NT2/D1 (cell line): ENCODE results near the gene HNMT.

Experiments
- DNase-seq: peaks from one replicate; pipeline ENCODE4 v3.0.0-alpha.2; 2011; ENCODE audit warnings: low read depth, low spot score
- H3K27me3 ChIP-seq: 2 replicates; pipeline ENCODE4 v1.6.0; 2011; ENCODE audit warnings: mild to moderate bottlenecking; ENCODE audit not compliant: insufficient read length, insufficient read depth
- H3K36me3 ChIP-seq: 2 replicates; pipeline ENCODE4 v1.6.1; 2011; ENCODE audit warnings: mild to moderate bottlenecking, low read length, mixed read lengths; ENCODE audit not compliant: insufficient read depth, insufficient read length
- H3K4me1 ChIP-seq: 2 replicates; pipeline ENCODE4 v1.5.1; 2011; ENCODE audit not compliant: insufficient read depth, insufficient read length
- H3K4me3 ChIP-seq: 2 replicates; pipeline ENCODE4 v1.5.1; 2011; ENCODE audit warnings: low read depth; ENCODE audit not compliant: insufficient read length
- H3K9ac ChIP-seq: 2 replicates; pipeline ENCODE4 v1.6.0; 2011; ENCODE audit warnings: low read depth; ENCODE audit not compliant: insufficient read length
- H3K9me3 ChIP-seq: 2 replicates; pipeline ENCODE4 v1.5.1; 2011; ENCODE audit warnings: mild to moderate bottlenecking, low read length; ENCODE audit not compliant: insufficient read depth
- SUZ12 ChIP-seq: IDR thresholded peaks from 2 replicates; pipeline ENCODE4 v1.6.1; 2011; ENCODE audit not compliant: insufficient read length, insufficient read depth; ENCODE audit errors: extremely low read depth
- YY1 ChIP-seq: IDR thresholded peaks from 2 replicates; pipeline ENCODE4 v1.6.1; 2011; ENCODE audit not compliant: insufficient read length, insufficient read depth
- ZNF274 ChIP-seq: IDR thresholded peaks from 2 replicates; pipeline ENCODE4 v1.6.1; 2011; ENCODE audit warnings: mild to moderate bottlenecking, low read depth, low read length

The HNMT gene

GRCh38 chr2:138015494-138015893 is 51.2 kb downstream of the HNMT start:
- no peak overlapping the region for H3K9ac ChIP-seq
- no peaks in the 10 kb centered on the region for H3K27me3 ChIP-seq
- no peak overlapping the region for H3K4me3 ChIP-seq
- no peaks in the 10 kb centered on the region for H3K4me1 ChIP-seq
- TF ChIP-seq ZNF274 (no peak), SUZ12 (no peak), YY1 (no peak)
- no peaks in the 10 kb centered on the region for H3K9me3 ChIP-seq
- no peaks in the 10 kb centered on the region for H3K36me3 ChIP-seq
- DNase-seq: no peak

GRCh38 chr2:138016351-138017087 is 52.2 kb downstream of the HNMT start:
- Histone ChIP-seq H3K27me3 (no peaks in the 10 kb centered on the region), H3K9me3 (no peaks in the 10 kb centered on the region), H3K36me3 (no peaks in the 10 kb centered on the region), H3K4me3 (no peak overlapping the region), H3K4me1 (no peaks in the 10 kb centered on the region), H3K9ac (no peak overlapping the region)
- TF ChIP-seq ZNF274 (no peak), SUZ12 (no peak), YY1 (no peak)
- DNase-seq: no peak

- H3K9ac ChIP-seq: no peak overlapping the region
- H3K27me3 ChIP-seq: no peaks in the 10 kb centered on the region
- H3K4me3 ChIP-seq: no peak overlapping the region
- H3K4me1 ChIP-seq: no peaks in the 10 kb centered on the region
- no peak for DNase-seq
- H3K36me3 ChIP-seq: no peaks in the 10 kb centered on the region
- TF ChIP-seq SUZ12: no peak
- no peak for TF ChIP-seq YY1
- no peak for TF ChIP-seq ZNF274
- H3K9me3 ChIP-seq: no peaks in the 10 kb centered on the region
These were observed 53.6 kb downstream of the HNMT start for GRCh38 chr2:138017824-138018223.

DNA sequence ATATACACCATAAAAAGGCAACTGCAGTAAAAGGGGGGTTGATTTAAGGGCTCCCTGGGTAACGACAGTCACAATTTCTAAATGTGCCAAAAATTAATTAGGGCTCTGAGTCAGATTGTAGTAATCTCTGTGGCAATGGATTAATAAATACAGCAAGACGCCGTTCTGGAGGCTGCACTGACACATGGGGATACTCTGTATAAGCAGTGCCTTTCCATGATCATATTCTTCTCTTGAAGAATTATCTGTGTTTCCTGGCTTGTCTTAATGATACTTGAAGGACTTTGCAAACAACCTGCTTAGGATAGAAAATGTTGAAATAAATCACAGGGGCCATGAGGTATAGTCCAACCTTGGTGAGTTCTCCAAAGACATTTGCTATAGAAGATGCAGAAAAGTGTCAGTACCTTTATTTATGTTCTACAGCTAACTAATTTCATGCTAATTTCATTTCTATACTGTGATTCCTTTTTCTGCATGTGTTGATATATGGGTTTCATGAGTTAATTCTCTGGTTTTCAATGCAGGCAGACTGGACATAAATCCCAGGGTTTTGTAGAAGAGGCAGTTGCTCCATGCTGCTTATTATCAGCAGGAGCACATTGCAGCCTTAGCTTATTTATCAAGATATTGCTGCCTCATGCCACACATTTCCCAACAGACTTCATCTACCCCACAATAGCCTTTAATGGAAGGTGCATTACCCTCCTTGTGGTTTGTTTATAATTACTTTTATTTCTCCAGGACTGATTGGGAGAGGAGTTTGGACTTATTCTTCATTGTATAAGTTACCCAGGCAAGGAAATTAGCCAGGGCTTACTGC is 54.8 kb downstream of the HNMT start:
- TF ChIP-seq SUZ12: no peak
- TF ChIP-seq ZNF274: no peak
- no peak for TF ChIP-seq YY1
- Histone ChIP-seq H3K9me3 (no peaks in the 10 kb centered on the region), H3K27me3 (no peaks in the 10 kb centered on the region), H3K4me1 (no peaks in the 10 kb centered on the region), H3K36me3 (no peaks in the 10 kb centered on the region), H3K4me3 (no peak overlapping the region), H3K9ac (no peak overlapping the region)
- DNase-seq: no peak

- H3K9me3 ChIP-seq: no peaks in the 10 kb centered on the region
- no peaks in the 10 kb centered on the region for H3K27me3 ChIP-seq
- no peak for TF ChIP-seq YY1
- TF ChIP-seq ZNF274: no peak
- TF ChIP-seq SUZ12: no peak
- no peaks in the 10 kb centered on the region for H3K36me3 ChIP-seq
- DNase-seq: no peak
- H3K4me1 ChIP-seq: no peaks in the 10 kb centered on the region
- H3K4me3 ChIP-seq: no peak overlapping the region
- no peak overlapping the region for H3K9ac ChIP-seq
These were observed 56.2 kb downstream of the HNMT start for GRCh38 chr2:138020432-138020831.

DNA sequence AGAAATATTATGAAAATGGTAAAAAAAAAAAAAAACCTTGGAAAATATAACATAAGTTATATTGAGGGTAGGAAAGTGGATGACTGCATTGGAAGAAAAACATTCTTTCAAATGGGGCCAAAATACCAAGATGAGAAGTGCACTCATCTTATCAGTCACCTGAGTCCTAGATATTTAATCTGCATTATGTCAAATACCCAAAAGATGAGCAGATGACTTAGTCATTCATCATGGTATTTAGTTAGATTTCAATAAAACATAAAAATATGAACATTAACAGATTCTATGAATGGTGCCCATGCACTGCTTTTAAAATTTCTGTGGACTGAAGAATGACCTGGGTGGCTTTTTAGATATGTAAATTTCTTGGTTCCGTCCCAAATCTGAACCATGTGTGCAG is 56.9 kb downstream of the HNMT start:
- no peak for TF ChIP-seq SUZ12
- TF ChIP-seq ZNF274: no peak
- no peak for TF ChIP-seq YY1
- Histone ChIP-seq H3K36me3 (no peaks in the 10 kb centered on the region), H3K9me3 (no peaks in the 10 kb centered on the region), H3K27me3 (no peaks in the 10 kb centered on the region), H3K4me3 (no peak overlapping the region), H3K4me1 (no peaks in the 10 kb centered on the region), H3K9ac (no peak overlapping the region)
- no peak for DNase-seq

GRCh38 chr2:138023298-138023697 is 59.0 kb downstream of the HNMT start:
- Histone ChIP-seq H3K9ac (no peak overlapping the region), H3K27me3 (no peaks in the 10 kb centered on the region), H3K4me3 (no peak overlapping the region), H3K36me3 (no peaks in the 10 kb centered on the region), H3K9me3 (no peaks in the 10 kb centered on the region), H3K4me1 (no peaks in the 10 kb centered on the region)
- DNase-seq: no peak
- no peak for TF ChIP-seq ZNF274
- no peak for TF ChIP-seq SUZ12
- no peak for TF ChIP-seq YY1
